ENCODE measurements around the gene KNTC1.

KNTC1 gene

DNA sequence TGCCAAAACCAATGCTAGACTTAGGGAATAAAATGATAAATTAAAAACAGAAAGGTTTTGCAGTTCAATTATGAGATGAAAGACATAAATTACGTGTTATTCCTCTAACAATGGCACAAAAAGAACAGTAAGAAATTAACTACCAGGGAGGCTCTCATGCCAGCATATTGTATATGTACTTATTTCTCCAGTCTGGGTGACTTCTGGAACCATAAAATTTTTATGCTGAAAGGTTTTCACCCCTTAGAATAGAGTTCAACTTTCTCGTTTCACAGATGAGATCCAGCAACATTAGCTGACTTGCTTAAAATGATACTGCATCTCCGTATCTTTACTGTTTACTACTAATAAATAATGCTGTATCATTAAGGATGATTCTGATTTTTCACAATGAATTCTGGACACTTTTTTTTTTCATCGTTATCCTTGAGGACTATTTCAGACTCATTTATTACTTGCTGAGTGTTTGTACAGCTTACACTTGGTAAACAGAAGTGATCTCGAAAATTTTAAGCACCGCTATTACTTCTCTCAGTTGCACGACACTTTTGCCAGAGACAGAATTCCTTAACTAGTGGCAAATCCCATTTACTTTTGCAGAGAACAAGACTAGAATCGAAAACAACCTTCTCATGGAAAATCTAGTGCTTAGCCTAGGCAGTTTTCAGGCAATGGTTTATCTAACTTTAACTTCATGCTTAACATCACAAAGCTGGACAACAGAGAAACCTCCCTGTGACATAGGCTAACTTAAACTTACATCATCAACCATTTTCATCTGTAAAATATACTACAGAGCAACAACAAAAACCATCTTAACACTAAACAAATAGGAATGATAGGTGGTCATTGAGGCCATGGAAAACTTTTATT, 3.0 kb upstream of the KNTC1 start:
- no peak for DNase-seq (ENCODE audit: low read depth in 1 of 2, low spot score in 1 of 2)
- H3K27ac ChIP-seq (replicated peaks): peak overlapping the region; percentile 18; the same call in 1 of the 2 replicates
- TF ChIP-seq, protein P1, sequence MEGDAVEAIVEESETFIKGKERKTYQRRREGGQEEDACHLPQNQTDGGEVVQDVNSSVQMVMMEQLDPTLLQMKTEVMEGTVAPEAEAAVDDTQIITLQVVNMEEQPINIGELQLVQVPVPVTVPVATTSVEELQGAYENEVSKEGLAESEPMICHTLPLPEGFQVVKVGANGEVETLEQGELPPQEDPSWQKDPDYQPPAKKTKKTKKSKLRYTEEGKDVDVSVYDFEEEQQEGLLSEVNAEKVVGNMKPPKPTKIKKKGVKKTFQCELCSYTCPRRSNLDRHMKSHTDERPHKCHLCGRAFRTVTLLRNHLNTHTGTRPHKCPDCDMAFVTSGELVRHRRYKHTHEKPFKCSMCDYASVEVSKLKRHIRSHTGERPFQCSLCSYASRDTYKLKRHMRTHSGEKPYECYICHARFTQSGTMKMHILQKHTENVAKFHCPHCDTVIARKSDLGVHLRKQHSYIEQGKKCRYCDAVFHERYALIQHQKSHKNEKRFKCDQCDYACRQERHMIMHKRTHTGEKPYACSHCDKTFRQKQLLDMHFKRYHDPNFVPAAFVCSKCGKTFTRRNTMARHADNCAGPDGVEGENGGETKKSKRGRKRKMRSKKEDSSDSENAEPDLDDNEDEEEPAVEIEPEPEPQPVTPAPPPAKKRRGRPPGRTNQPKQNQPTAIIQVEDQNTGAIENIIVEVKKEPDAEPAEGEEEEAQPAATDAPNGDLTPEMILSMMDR (IDR thresholded peaks at IDR 0.05; ENCODE audit: insufficient read depth, low read length): no peak
- TF ChIP-seq, protein P2, sequence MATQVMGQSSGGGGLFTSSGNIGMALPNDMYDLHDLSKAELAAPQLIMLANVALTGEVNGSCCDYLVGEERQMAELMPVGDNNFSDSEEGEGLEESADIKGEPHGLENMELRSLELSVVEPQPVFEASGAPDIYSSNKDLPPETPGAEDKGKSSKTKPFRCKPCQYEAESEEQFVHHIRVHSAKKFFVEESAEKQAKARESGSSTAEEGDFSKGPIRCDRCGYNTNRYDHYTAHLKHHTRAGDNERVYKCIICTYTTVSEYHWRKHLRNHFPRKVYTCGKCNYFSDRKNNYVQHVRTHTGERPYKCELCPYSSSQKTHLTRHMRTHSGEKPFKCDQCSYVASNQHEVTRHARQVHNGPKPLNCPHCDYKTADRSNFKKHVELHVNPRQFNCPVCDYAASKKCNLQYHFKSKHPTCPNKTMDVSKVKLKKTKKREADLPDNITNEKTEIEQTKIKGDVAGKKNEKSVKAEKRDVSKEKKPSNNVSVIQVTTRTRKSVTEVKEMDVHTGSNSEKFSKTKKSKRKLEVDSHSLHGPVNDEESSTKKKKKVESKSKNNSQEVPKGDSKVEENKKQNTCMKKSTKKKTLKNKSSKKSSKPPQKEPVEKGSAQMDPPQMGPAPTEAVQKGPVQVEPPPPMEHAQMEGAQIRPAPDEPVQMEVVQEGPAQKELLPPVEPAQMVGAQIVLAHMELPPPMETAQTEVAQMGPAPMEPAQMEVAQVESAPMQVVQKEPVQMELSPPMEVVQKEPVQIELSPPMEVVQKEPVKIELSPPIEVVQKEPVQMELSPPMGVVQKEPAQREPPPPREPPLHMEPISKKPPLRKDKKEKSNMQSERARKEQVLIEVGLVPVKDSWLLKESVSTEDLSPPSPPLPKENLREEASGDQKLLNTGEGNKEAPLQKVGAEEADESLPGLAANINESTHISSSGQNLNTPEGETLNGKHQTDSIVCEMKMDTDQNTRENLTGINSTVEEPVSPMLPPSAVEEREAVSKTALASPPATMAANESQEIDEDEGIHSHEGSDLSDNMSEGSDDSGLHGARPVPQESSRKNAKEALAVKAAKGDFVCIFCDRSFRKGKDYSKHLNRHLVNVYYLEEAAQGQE (IDR thresholded peaks at IDR 0.05; ENCODE audit: insufficient replicate concordance, low read depth): no peak
- TF ChIP-seq GABPA (IDR thresholded peaks at IDR 0.05; ENCODE audit: low read depth) (no peak), POLR2AphosphoS5 (IDR thresholded peaks at IDR 0.05; ENCODE audit: low read depth) (no peak), SPI1 (IDR thresholded peaks at IDR 0.05; ENCODE audit: borderline replicate concordance, low read depth) (no peak)
- H3K4me3 ChIP-seq (replicated peaks; ENCODE audit: insufficient read depth, low read length): peak overlapping the region; percentile 60
- H3K27me3 ChIP-seq (ENCODE audit: insufficient read depth, poor library complexity, severe bottlenecking): no peaks in the 10 kb centered on the region

DNA sequence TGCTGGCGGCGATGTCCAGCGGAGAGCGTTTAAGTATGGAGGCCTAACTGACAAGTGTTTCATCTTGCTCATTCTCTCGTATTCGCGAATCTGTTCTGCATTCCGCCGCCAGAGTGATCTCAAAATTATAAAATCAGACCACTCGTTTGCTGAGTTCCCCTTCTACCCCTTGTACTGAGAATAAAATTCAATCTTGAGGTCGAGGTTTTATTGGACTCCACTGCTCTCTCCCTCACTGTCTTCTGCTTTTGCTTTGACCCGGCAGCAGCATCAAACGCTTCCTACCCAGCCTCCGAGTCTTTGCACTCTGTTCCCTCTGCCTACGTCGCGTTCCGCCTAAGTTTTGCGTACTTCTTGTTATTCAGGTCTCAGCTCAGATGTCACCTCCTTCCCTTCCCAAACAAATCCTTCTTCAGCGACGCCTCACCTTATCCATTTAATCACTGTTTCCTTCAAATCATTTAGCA, 462 bp downstream of the KNTC1 start:
- Histone ChIP-seq H3K27me3 (ENCODE audit: insufficient read depth, poor library complexity, severe bottlenecking) (no peaks in the 10 kb centered on the region), H3K4me3 (replicated peaks; ENCODE audit: insufficient read depth, low read length) (peak overlapping the region; percentile 68), H3K27ac (replicated peaks) (peak overlapping the region; percentile 100)
- DNase-seq (ENCODE audit: low read depth in 1 of 2, low spot score in 1 of 2): peak in 1 of 2 experiments; percentile 75
- TF ChIP-seq SPI1 (IDR thresholded peaks at IDR 0.05; ENCODE audit: borderline replicate concordance, low read depth) (peak; percentile 25; the same call in 1 of the 2 replicates), GABPA (IDR thresholded peaks at IDR 0.05; ENCODE audit: low read depth) (no peak; the same call in 1 of the 2 replicates)

DNA sequence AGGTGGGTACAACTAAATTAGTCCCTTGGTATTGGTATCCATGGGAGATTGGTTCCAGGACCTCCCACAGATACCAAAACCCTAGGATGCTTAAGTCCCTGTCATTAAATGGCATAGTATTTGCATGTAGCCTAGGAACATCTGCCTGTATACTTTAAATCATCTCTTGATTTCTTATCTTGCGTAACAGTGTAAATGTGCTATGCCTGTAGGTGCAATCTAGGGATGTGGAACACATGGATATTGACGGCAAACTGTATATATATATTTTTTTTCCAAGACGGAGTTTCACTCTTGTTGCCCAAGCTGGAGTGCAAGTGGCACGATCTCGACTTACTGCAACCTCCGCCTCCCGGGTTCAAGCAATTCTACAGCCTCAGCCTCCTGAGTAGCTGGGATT, 1.5 kb downstream of the KNTC1 start:
- no peak for DNase-seq (ENCODE audit: low read depth in 1 of 2, low spot score in 1 of 2)
- Histone ChIP-seq H3K27ac (replicated peaks) (no peak overlapping the region), H3K27me3 (ENCODE audit: insufficient read depth, poor library complexity, severe bottlenecking) (no peaks in the 10 kb centered on the region), H3K4me3 (replicated peaks; ENCODE audit: insufficient read depth, low read length) (no peak overlapping the region; the same call in 1 of the 2 replicates)
- TF ChIP-seq GABPA (IDR thresholded peaks at IDR 0.05; ENCODE audit: low read depth) (no peak), SPI1 (IDR thresholded peaks at IDR 0.05; ENCODE audit: borderline replicate concordance, low read depth) (no peak), POLR2AphosphoS5 (IDR thresholded peaks at IDR 0.05; ENCODE audit: low read depth) (no peak)
- TF ChIP-seq, protein P1 (IDR thresholded peaks at IDR 0.05; ENCODE audit: insufficient read depth, low read length): no peak
- TF ChIP-seq, protein P2 (IDR thresholded peaks at IDR 0.05; ENCODE audit: insufficient replicate concordance, low read depth): no peak

DNA sequence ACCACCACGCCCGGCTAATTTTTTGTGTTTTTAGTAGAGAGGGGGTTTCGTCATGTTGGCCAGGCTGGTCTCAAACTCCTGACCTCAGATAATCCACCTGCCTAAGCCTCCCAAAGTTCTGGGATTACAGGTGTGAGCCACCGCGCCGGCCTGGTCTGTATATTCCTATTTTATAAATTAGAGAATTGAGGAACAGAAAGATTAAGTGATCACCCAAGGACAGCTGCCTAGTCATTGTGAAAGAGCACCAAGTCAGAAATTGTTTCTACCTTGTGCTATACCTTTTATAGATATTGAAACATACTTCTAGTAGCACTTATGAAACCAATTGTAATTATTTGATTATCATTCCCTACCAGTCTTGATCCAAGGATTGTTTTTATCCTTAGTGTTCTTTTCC, 1.9 kb downstream of the KNTC1 start:
- TF ChIP-seq, protein P1 (IDR thresholded peaks at IDR 0.05; ENCODE audit: insufficient read depth, low read length): no peak
- TF ChIP-seq GABPA (IDR thresholded peaks at IDR 0.05; ENCODE audit: low read depth) (no peak), POLR2AphosphoS5 (IDR thresholded peaks at IDR 0.05; ENCODE audit: low read depth) (no peak), SPI1 (IDR thresholded peaks at IDR 0.05; ENCODE audit: borderline replicate concordance, low read depth) (no peak)
- TF ChIP-seq, protein P2 (IDR thresholded peaks at IDR 0.05; ENCODE audit: insufficient replicate concordance, low read depth): no peak
- Histone ChIP-seq H3K27ac (replicated peaks) (no peak overlapping the region), H3K4me3 (replicated peaks; ENCODE audit: insufficient read depth, low read length) (no peak overlapping the region), H3K27me3 (ENCODE audit: insufficient read depth, poor library complexity, severe bottlenecking) (no peaks in the 10 kb centered on the region)
- no peak for DNase-seq (ENCODE audit: low read depth in 1 of 2, low spot score in 1 of 2)

Measured in HL-60 (cell line).